K562 (cell line): ENCODE data around the gene SMG7. TPM values are rescaled to one million over a fixed set of nuclear protein-coding genes. Genes with fewer than 3 reads are reported as not detected.

Experiments
- ARID2 ChIP-seq: fragments of 450-650 bp; IDR thresholded peaks from 2 replicates; pipeline ENCODE4 v1.6.1; 2017; ENCODE audit warnings: antibody characterized with exemption, mild to moderate bottlenecking
- ARNT ChIP-seq, 2 experiments: fragments of 450-650 bp; IDR thresholded peaks; 2 replicates each; pipeline ENCODE4 v1.6.1; 2016; ENCODE audit warnings: mild to moderate bottlenecking in 1 of 2
- CUX1 ChIP-seq: fragments of 200-800 bp; sonication (Bioruptor generic); IDR thresholded peaks from 2 replicates; pipeline ENCODE4 v1.6.1; 2016; ENCODE audit warnings: missing genetic modification characterization, missing compliant biosample characterization
- KAT2B ChIP-seq: IDR thresholded peaks from one replicate; pipeline ENCODE4 v1.6.1; 2012; ENCODE audit warnings: low read depth, mild to moderate bottlenecking, control low read depth, inconsistent platforms, low read length, moderate library complexity
- KDM1A ChIP-seq, 2 experiments: fragments of 450-650 bp; IDR thresholded peaks; 2 replicates each; pipeline ENCODE4 v1.6.1; 2016; ENCODE audit warnings: mild to moderate bottlenecking in 2 of 2
- MYC ChIP-seq, 2 experiments: fragments of 250-450 bp in 1 of 2; sonication (Bioruptor Pico) in 1 of 2; IDR thresholded peaks; 2 replicates each; pipeline versions ENCODE4 v1.5.1 to v1.6.1; 2012 to 2021; ENCODE audit warnings: low read depth in 2 of 2, borderline replicate concordance in 1 of 2, improper control_type of control experiment in 1 of 2, low read length in 1 of 2, mild to moderate bottlenecking in 1 of 2, moderate library complexity in 1 of 2
- SNRNP70 ChIP-seq: fragments of 200-400 bp; formaldehyde crosslinking; optimal IDR thresholded peaks from 2 replicates; pipeline ENCODE3; 2017; ENCODE audit warnings: low read depth, low read length
- SP1 ChIP-seq: sonication (generic); formaldehyde crosslinking; IDR thresholded peaks from 2 replicates; pipeline ENCODE4 v1.8.1; 2022; ENCODE audit warnings: mild to moderate bottlenecking, missing genetic modification reagents
- USF2 ChIP-seq: sonication (generic); formaldehyde crosslinking; IDR thresholded peaks from 2 replicates; pipeline ENCODE4 v1.5.0; 2020; ENCODE audit warnings: missing genetic modification reagents
- ZFPM2 ChIP-seq: fragments of 250-450 bp; sonication (Bioruptor Pico); IDR thresholded peaks from 2 replicates; pipeline ENCODE4 v1.5.1; 2022; ENCODE audit warnings: mild to moderate bottlenecking
- ZNF696 ChIP-seq: fragments of 250-450 bp; sonication (Bioruptor Pico); conservative IDR thresholded peaks from 2 replicates; pipeline ENCODE4 v1.4.0; 2020; ENCODE audit warnings: mild to moderate bottlenecking, moderate library complexity
- polyA plus RNA-seq, 8 experiments: library from polyadenylated mRNA; depleted of rRNA in 4 of 8; stranded (reverse) in 5 of 8; unstranded in 3 of 8; fragments of >200 nt; fragmentation: Nextera tagmentation in 2 of 8; fragmentation: Illumina TruSeq in 1 of 8; extraction: Ambion mirVana in 2 of 8; extraction: Trizol in 1 of 8; gene quantifications; 2 replicates each; pipeline versions ENCODE4 v1.2.1 to v1.2.3, GENCODE V29; 2011 to 2014; ENCODE audit warnings: inconsistent platforms in 1 of 8, missing spikeins in 1 of 8
- total RNA-seq, 7 experiments: library from RNA; depleted of rRNA in 6 of 7; stranded (reverse); fragments of >200 nt in 6 of 7; fragmentation: Illumina TruSeq in 2 of 7; extraction: Trizol in 2 of 7; gene quantifications; 2 replicates each; pipeline versions ENCODE4 v1.2.1 to v1.2.3, GENCODE V29; 2011 to 2021; ENCODE audit warnings: low replicate concordance in 1 of 7

Gene SMG7
- total and polyA plus RNA-seq, 9 of the 15 experiments (the other 6 are each of a cell fraction or from before 2014, with no cell fraction given), result 12.4 to 74.6 (median 29.0) TPM

- TF ChIP-seq ARID2 (no peak), SNRNP70 (no peak), CUX1 (no peak), USF2 (CRISPR knock-in tag) (no peak), KAT2B (no peak), ZFPM2 (CRISPR knock-in tag) (0 out of 2 replicates have a peak, but pooled peaks have one; percentile 46), SP1 (CRISPR knock-in tag) (peak; percentile 93), KDM1A (IDR thresholded peaks at IDR 0.05) (peak; percentile 78 to 94), ARNT (IDR thresholded peaks at IDR 0.05) (peak; percentile 90 to 97; a peak in 3 of 4 replicates), MYC (IDR thresholded peaks at IDR 0.05; ENCODE audit: low read depth, low read length) (peak; percentile 69), MYC (CRISPR knock-in tag; IDR thresholded peaks at IDR 0.05; ENCODE audit: borderline replicate concordance, low read depth) (peak; percentile 91), ZNF696 (no peak)
Observed at GRCh38 chr1:183471743-183472487, 384 bp upstream of the SMG7 start (continued).
